ENCODE results near the gene RNU5B-1.

The RNU5B-1 gene

DNA sequence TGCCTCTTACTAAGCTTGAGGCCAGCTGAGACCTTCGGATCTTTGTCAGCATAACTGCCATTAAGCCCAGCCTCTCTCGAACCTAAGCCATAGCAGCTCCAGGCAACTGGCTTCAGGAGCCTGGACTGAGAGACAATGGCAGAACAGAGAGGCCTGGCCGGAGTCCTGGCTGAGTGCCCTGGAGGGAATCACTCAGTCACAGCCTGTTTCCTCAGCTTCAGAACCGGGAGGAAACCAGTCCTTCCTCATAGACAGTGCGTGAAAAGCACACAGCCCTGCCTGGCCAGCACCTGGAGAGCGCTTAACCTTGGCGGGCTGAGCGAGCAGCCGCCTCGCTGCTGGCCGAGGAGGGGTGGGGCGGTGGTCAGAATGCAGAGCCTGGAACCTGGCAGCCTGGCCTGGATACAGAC lies 21.6 kb downstream of the RNU5B-1 start:
- TF ChIP-seq, protein P1, sequence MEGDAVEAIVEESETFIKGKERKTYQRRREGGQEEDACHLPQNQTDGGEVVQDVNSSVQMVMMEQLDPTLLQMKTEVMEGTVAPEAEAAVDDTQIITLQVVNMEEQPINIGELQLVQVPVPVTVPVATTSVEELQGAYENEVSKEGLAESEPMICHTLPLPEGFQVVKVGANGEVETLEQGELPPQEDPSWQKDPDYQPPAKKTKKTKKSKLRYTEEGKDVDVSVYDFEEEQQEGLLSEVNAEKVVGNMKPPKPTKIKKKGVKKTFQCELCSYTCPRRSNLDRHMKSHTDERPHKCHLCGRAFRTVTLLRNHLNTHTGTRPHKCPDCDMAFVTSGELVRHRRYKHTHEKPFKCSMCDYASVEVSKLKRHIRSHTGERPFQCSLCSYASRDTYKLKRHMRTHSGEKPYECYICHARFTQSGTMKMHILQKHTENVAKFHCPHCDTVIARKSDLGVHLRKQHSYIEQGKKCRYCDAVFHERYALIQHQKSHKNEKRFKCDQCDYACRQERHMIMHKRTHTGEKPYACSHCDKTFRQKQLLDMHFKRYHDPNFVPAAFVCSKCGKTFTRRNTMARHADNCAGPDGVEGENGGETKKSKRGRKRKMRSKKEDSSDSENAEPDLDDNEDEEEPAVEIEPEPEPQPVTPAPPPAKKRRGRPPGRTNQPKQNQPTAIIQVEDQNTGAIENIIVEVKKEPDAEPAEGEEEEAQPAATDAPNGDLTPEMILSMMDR (IDR thresholded peaks at IDR 0.05; ENCODE audit: low read depth, low read length): no peak
- DNase-seq (ENCODE audit: low read depth, low spot score): no peak
- in situ Hi-C loops (cut with HindIII; ENCODE audit: low sequenced_read_pairs): no loop called here
- H3K4me3 ChIP-seq (ENCODE audit: low read depth, low read length): no peak overlapping the region

DNA sequence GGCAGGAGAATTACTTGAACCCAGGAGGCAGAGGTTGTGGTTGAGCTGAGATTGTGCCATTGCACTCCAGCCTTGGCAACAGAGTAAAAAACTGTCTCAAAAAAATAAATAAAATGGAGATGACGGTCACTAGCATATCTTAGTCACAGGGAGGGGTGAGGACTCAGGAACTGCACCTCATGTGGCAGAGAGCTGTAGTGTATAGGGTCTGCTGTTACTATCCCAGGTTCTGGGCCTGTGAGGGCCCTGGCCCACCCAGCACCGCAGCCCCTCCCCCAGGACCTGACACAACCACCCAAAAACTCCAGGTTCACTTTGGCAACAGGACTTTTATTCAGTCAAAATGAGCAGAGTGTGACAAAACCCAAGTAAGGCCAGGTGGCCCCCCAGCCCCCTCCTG lies 22.3 kb downstream of the RNU5B-1 start:
- in situ Hi-C loops (cut with HindIII; ENCODE audit: low sequenced_read_pairs): no loop called here
- TF ChIP-seq, protein P1 (IDR thresholded peaks at IDR 0.05; ENCODE audit: low read depth, low read length): no peak
- DNase-seq (ENCODE audit: low read depth, low spot score): no peak
- H3K4me3 ChIP-seq (ENCODE audit: low read depth, low read length): no peak overlapping the region

DNA sequence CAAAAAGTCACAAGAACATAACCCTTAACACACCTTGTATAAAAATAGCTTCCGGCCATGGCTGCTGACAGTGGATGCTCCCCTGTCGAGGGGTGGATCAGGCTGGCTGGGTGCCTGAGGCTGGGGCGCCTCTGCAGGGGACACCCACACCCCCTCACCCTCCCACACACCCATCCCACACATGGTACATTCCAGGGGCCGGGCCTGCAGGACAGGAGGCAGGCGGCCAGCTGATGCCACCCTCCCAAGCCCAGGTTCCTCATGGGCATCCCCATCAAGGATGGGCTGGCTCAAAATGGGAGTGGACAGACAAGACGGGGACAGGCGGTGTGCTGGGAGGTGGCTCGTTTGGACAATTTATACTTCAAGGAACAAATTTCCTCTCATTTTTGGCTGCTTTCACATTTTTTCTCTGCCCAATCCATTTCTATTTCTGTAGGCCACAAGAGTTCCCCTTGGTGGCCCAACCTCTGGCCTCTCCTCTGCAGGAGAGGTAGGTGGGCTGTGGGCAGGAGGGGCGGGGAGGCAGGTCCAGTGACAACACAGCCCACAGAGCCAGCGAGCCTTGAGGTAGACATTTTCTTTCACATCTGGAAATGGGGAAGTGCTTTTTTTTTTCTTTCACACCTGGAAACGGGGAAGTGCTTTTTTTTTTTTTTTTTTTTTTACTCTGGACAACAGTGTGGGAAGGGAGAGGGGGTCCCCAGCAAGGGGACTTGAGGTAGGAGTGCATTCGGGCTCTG lies 23.3 kb downstream of the RNU5B-1 start:
- H3K4me3 ChIP-seq (ENCODE audit: low read depth, low read length): no peak overlapping the region
- TF ChIP-seq, protein P1 (IDR thresholded peaks at IDR 0.05; ENCODE audit: low read depth, low read length): no peak
- DNase-seq (ENCODE audit: low read depth, low spot score): no peak
- in situ Hi-C loops (cut with HindIII; ENCODE audit: low sequenced_read_pairs): no loop called here

DNA sequence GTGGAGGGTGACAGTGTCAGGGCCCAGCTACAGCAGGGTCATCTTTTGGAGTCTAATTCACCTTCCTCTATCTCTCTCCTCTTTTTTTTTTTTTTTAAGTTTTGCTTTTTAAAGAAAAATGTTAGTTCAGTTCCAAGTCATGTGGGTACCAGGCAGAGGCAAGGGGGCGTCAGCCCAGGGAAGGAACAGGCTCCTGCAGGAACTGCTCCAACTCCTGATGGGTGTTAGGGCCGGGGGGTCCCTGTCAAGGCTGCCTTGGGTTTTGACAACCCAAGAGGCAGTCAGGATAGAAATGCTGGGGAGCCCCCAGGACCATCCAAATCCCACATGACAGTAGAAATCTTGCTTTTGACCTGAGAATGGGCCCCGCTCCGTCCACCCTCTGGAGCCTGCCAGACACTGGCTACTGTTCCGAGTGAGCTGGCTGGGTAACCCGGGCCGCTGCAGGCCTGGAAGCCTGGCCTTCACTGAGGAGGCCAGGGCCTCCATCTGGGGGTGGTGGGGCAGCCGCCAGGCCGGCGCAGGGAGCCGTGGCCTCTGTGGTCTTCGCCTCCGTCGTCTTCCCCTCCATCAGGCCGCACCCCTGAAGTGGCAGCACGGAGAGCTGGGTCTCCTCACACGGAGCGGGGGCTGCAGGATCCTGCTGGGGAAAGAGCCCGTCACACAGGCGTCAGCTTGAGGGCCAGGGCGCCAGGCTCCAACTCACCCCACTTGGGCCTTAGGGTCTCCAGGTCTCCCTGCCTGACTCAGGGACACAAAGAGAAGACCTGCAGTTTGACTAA lies 24.2 kb downstream of the RNU5B-1 start:
- in situ Hi-C loops (cut with HindIII; ENCODE audit: low sequenced_read_pairs): no loop called here
- DNase-seq (ENCODE audit: low read depth, low spot score): no peak
- H3K4me3 ChIP-seq (ENCODE audit: low read depth, low read length): no peak overlapping the region
- TF ChIP-seq, protein P1 (IDR thresholded peaks at IDR 0.05; ENCODE audit: low read depth, low read length): no peak

DNA sequence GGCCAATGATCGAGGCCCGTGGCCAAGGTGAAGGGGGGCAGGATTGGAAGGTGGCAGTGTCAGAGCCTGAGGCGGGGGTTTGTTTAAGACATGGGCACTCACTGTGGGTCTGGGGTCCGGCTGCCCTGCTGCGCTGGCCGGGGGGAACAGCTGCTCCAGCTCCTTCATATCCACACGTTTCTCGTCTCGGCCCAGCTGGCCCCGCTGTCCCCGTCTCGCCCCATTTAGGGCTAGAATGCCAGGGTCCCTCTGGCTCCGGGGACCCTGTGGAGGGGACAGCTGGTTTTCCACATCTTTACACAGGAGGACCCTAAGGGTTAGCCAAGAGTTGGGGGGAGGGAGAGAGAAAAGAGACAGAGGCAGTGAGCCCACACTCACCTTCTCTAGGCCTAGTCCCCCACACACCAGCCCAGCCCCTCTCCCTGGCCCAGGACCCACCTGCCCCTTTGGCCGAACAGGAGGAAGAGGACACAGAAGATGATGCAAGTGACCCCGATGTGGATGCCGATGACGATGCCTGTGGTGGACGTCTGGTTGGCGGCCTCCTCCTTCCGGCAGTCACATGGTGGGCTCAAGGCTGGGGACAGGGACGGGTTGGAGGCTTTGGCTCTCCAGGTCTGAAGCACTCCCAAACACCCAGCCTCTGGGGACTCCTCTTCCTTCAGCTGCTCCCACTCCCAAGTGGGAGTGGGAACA lies 25.0 kb downstream of the RNU5B-1 start:
- H3K4me3 ChIP-seq (ENCODE audit: low read depth, low read length): no peak overlapping the region
- TF ChIP-seq, protein P1 (IDR thresholded peaks at IDR 0.05; ENCODE audit: low read depth, low read length): no peak
- in situ Hi-C loops (cut with HindIII; ENCODE audit: low sequenced_read_pairs): no loop called here
- DNase-seq (ENCODE audit: low read depth, low spot score): no peak

DNA sequence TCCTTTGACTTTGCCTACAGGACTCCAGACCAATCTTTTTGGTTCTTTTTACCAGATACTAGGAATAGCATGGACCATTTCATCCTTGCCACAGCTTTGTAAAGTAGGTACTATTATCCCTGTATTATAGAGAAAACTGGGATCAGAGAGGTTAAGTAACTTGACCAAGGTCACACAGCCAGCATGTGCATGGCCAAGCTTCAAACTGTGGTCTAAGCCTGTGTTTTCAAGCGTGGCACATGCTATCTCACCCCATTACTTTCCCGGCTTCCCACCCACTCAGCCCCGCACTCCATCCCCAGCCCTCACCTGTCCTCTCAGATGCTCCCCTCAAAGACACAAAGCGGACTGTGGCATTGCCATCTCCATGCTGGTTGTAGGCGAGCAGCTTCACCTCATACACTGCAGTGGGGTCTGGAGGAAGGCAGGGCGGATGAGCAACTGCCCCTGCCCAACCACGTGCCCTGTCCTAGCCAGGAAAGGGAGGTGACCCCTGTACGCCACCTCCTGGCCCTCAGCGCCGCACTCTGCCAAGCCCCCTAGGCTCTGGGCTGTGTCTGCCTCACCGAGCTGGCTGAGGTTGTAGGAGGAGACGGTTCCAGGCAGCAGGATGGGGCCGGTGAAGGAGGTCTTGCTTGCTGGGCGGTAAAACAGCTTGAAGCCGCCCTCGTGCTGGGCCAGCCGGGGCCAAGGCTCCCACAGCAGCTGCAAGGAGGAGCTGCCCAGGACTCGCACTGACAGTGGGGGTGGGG lies 25.7 kb downstream of the RNU5B-1 start:
- in situ Hi-C loops (cut with HindIII; ENCODE audit: low sequenced_read_pairs): no loop called here
- DNase-seq (ENCODE audit: low read depth, low spot score): no peak
- no peak overlapping the region for H3K4me3 ChIP-seq (ENCODE audit: low read depth, low read length)
- TF ChIP-seq, protein P1 (IDR thresholded peaks at IDR 0.05; ENCODE audit: low read depth, low read length): no peak

Data from astrocyte of the spinal cord (primary cell).